Inferior parietal cortex (tissue), 1 donor: Measurements from ENCODE around the gene DNAH17.
"Not testable (repeated sequence)": the region's sequence is repeated elsewhere in the genome, so short reads cannot be mapped to it uniquely, and the experiment has no call there.

ENCODE experiments used
- DNase-seq: peaks from one replicate; pipeline ENCODE4 v3.0.0-alpha.2; 2016; ENCODE audit errors: extremely low spot score

The DNAH17 gene

GRCh38 chr17:78525511-78526160 is 51.6 kb downstream of the DNAH17 start:
- no peak for DNase-seq

DNA sequence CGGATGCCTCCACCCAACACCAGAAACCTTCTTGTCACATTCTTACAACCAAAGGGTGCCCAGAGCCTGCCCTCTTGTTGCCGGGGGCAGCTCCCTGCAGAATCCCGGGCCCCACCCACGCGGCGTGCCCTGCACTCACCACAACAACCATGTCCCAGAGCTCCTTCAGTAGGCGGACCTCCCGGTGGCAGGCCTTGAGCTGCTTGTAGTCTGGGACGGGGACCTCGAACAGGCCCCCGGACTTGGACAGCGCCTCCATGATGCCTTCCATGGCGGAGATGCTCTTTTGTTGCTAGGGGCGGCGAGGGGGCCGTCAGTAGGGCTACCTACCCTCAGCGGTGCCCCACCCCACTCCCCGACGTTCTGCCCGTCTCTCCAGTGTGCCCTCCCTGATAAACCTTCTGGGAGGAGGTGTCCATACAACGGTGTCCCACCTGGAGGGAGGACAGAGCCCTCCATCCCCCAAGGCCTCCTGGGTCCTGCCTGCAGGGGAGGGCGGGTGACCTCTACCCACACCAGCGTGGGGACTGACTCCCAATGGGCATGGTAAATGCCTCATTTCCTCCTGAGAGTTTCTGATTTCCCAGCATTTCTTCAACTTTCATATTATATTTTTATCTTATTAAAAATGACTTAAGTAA is 52.2 kb downstream of the DNAH17 start:
- DNase-seq: no peak

DNA sequence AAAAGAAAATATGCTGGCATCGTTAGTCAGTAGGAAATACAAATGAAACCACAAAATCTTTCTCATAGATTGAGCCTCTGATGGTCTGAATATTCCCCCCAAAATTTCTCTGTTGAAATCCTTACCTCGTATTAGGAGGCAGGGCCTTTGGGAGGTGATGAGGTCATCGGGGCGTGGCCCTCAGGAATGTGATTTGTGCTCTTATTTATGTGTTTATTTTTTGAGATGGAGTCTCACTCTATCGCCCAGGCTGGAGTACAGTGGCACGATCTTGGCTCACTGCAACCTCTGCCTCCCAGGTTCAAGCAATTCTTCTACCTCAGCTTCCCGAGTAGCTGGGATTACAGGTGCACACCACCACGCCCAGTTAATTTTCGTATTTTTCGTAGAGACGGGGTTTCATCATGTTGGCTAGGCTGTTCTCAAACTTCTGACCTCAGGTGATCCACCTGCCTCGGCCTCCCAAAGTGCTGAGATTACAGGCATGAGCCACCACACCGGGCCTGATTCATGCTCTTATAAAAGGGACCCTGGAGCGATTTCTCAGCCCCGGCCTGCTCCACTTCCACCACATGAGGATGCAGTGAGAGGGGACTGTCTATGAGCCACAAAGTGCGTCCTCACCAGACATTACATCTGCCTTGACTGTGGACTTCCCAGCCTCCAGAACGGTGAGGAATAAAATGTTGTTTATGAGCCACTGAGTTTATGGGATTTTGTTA is 53.1 kb downstream of the DNAH17 start:
- DNase-seq: no peak

DNA sequence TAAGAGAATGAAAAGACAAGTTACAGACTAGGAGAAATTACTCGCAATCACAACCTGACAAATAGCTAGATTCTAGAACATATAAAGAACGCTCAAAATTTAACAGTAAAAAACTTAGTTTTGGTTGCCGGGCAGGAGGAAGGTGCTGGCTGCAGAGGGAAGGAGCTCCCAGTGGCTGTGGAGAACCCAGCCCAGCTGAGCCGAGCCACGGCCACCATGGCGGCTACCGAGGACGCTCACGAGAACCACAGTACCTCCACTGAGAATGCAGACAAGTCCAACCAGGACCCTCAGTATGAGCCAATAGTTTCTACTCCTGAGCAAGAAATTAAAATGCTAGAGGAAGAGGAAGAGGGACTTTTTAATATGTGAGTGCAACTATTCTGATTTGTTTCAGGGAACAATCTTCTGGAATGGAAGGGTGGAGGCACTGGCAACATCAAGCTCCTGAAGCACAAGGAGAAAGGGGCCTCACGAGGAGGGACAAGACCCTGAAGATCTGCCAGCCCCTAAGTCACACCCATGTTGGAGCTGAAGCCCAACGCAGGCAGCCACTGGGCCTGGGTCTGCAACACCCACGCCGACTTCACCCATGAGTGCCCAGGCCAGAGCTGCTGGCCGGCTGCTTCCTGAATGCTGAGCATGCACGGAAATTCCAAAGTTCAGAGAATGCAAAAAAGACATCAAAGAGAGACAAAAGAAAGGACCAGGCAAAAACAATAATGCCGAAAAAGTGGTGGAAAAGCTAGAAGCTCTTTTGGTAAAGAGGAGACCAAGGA is 55.0 kb downstream of the DNAH17 start:
- no peak for DNase-seq

DNA sequence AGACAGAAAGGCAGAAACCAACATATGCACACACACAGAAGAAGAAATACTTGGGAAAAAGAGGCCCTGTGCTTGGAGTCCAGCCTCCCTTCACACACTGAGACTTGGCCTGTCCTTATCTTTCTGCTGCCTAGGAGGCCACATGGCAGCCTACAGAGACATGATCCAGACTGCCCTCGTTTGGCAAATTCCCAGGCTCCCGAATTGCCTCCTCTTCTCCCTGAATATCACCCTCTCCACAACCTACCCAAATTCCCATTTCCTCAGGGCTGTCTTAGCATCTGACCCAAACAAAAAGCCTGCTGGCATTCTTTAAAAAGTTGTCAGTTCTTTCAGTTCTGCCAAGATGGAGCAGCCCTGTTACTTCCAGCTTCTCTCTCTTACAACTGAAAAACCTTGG is 59.8 kb downstream of the DNAH17 start:
- DNase-seq: no peak

GRCh38 chr17:78515480-78515879 is 61.7 kb downstream of the DNAH17 start:
- no peak for DNase-seq

GRCh38 chr17:78514521-78514920 is 62.7 kb downstream of the DNAH17 start:
- no peak for DNase-seq

GRCh38 chr17:78512976-78513375 is 64.2 kb downstream of the DNAH17 start:
- no peak for DNase-seq

DNA sequence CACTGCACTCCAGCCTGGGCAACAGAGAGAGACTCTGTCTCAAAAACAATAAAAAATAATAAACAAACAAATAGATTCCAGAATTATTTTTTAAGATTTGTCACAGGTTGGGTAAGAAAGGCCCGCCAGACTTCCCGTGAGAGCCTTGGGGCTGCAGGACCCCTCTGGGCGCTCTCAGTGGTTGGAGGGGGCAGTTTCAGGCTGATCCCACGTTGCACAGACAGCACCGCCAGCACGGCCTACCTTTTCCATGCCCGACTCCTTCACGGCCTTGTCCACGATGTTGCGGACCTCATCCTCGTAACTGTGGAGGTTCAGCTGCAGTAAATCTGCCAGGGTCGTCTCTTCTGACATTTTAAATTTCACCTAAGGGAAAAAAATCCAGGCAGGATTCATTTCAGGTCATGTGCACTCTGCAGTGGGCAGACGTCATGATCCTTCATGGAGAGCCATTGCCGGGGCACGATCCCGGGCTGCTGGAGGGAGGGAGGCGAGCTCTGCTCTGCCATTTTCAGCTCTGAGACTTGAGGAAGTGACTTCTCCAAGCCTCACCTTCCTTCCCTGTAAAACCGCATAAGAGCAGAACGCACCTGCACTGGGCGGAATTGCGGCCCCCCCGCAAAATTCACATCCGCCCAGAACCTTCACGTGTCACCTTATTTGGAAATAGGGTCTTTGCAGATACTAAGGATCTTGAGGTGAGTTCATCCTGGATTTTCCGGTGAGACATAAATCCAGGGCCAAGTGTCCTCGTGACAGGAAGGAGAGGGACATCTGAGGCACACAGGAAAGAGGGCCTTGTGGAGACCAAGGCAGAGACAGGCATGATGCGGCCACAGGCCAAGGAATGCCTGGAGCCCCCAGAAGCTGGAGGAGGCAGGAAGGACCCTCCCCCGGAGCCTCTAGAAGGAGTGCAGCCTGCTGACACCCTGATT is 66.8 kb downstream of the DNAH17 start:
- no peak for DNase-seq

GRCh38 chr17:78507526-78507925 is 69.7 kb downstream of the DNAH17 start:
- no peak for DNase-seq

GRCh38 chr17:78506454-78507309 is 70.5 kb downstream of the DNAH17 start:
- no peak for DNase-seq

DNA sequence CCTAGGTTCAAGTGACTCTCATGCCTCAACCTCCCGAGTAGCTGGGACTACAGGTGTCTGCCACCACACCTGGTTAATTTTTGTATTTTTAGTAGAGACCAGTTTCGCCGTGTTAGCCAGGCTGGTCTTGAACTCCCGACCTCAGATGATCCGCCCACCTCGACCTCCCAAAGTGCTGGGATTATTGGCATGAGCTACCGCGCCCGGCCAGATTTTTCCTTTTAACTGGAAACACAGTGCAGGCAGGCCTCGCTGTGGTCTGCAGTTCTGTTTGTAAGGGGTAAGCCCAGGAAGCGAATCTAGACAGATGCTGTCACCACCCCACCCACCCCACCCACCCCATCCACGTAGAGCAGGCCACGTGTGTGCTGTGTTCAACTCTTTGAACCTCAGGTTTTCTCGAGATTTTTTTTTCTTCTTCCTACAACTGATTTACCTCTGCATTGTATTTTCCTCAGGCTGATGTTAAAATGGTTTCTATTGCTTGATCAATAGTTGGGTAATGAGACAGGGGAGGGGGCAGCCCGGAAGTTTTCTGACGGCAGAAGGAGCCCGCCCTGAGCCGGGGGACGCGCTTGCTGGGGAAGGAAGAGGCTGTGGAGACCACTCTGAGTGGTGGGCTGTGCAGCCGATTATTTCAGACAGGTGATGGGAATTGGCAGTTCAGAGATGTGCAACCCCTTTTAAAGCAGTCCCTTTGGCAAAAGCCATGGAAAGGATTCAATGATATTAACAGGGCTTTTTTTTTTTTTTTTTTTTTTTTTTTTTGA is 72.9 kb downstream of the DNAH17 start:
- DNase-seq: no peak

DNA sequence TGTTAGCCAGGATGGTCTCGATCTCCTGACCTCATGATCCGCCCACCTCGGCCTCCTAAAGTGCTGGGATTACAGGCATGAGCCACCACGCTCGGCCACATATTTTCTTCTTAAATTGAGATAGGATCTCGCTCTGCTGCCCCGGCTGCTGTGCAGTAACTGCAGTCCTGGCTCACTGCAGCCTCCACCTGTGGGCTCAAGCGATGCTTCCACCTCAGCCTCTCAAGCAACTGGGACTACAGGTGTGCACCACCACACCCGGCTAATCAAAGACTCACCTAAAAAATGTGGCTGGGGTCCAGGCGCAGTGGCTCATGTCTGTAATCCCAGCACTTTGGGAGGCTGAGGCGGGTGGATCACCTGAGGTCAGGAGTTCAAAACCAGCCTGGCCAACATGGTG is 73.8 kb downstream of the DNAH17 start:
- not testable (repeated sequence) for DNase-seq

DNA sequence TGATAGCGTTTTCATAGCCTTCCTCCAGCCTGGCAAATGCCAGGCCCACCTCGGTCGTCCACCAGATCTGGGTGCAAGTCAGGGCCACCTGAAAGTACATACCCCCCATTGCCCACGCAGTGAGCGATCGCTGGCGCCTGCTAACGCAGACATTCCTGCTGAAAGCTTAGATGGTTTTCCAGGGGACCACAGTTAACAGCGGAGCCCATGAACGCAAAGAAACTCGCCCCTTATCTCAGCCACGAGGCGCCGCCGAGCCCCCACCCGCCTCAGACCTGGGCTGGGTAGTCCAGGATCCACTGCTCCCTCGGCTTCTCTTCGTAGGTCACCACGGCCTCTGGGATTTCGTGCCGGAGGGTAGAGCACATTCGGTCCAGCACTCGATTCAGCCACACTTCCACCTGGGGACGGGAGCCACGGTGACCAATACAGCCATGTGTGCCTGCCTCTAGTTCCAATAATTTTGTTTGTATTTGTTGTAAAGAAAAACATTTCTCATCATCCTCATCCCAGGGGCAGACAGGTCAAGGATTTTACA is 74.5 kb downstream of the DNAH17 start:
- no peak for DNase-seq

DNA sequence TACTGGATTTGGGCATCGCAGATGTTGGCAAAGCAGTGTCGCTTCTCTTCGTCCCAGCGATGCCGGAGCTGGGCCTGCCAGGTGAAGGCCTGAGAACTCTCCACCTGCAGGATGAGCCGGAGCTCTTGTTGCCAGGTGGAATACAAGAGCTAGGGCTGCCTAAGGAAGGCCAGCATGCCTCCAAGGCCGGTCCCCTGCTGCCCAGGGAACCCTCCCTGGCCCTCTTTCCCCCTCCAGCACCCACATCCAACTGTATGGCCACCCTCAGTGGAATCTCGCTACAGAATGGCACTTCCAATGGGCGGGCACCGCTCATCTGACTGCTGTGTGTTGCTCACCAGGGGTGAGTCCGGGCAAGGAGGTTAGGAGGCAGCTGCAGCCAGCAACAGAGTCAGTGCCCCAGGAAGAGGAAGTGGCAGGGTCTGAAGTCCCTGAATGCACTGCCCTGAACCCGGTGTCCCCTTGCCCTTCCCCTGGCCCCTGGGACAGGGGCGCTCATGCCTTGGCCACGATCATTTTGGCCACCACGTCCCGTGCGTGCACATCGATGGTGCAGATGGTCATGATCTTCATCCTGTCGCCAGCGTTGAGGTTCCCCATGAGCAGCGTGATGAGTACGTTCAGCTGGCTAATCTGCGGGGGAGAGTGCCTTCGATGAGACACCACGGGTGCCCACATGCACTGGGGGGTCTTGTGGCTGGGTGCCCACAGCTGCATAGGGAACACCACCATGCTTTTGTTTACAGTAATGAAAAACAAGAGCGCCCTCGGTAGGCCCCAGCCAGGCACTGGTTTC is 75.8 kb downstream of the DNAH17 start:
- no peak for DNase-seq

- no peak for DNase-seq
Measured at GRCh38 chr17:78500806-78501205, 76.4 kb downstream of the DNAH17 start.

DNA sequence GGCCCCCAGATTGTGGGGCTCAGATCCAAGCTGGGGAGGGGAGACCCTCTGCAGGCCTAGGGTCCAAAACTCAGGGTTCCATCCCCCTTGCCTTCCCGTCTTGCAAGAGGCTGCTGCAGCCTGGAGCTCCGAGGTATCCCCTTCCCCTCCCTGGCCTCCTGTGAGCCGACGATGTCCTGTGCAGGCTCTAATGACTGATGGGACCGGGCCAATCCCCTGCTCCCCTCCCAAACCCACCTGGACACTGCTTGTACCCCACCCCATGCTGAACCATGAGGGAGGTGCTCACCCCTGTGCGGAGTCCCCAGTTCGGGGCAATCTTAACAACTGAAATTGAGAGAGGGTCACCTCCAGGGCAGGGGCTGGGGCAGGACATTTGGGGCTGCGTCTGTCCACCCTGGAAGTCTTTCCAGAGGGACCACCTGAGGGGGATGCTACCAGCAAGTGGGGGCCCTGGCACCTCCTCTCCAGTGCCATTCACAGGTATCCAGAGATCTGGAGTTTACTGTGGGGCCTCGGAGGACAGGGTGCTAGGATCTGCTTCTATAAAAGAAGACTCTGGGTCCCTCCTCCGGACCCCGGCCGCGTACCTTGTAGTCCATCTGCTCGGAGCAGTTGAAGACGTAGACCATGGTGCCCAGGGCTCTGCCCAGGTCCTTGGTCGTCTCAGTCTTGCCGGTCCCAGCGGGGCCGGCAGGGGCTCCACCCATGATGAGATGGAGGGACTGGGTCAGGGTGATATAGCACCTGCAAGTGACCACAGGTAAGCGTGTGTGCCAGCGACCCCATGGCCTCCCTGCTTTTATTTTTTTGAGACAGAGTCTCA is 77.3 kb downstream of the DNAH17 start:
- no peak for DNase-seq
